K562 (cell line): ENCODE results near the gene TMEM126B. TPM values are rescaled to one million over a fixed set of nuclear protein-coding genes. Genes with fewer than 3 reads are reported as not detected.

Experiments
- ATF4 ChIP-seq: fragments of 450-650 bp; formaldehyde crosslinking; IDR thresholded peaks from 2 replicates; pipeline ENCODE4 v1.4.0; 2022; ENCODE audit warnings: mild to moderate bottlenecking, moderate library complexity
- CEBPZ ChIP-seq: fragments of 150-350 bp; IDR thresholded peaks from 2 replicates; pipeline ENCODE4 v1.6.1; 2014; ENCODE audit warnings: low read depth, mild to moderate bottlenecking, low read length, borderline replicate concordance
- E2F6 ChIP-seq, 2 experiments: IDR thresholded peaks; 2 replicates each; pipeline ENCODE4 v1.6.1; 2011; ENCODE audit warnings: borderline replicate concordance in 1 of 2, control low read depth in 1 of 2, low read depth in 1 of 2, low read length in 1 of 2, mild to moderate bottlenecking in 1 of 2, mixed read lengths in 1 of 2, moderate library complexity in 1 of 2; ENCODE audit not compliant: insufficient read depth in 1 of 2, insufficient read length in 1 of 2, poor library complexity in 1 of 2, severe bottlenecking in 1 of 2; ENCODE audit errors: extremely low read depth in 1 of 2
- ETS1 ChIP-seq: conservative IDR thresholded peaks from 2 replicates; pipeline ENCODE4 v1.6.1; 2011; ENCODE audit warnings: low read depth, mild to moderate bottlenecking, low read length; ENCODE audit not compliant: control insufficient read depth
- GABPA ChIP-seq: fragments of 200-800 bp; sonication (Bioruptor generic); conservative IDR thresholded peaks from 2 replicates; pipeline ENCODE4 v1.6.1; 2016; ENCODE audit warnings: low read depth, missing genetic modification characterization, missing compliant biosample characterization
- MYNN ChIP-seq, 2 experiments: sonication (generic); formaldehyde crosslinking in 1 of 2; IDR thresholded peaks; 2 replicates each; pipeline versions ENCODE4 v1.5.0 to v1.6.1; 2016 to 2020; ENCODE audit warnings: antibody characterized with exemption in 1 of 2, missing genetic modification reagents in 1 of 2
- NCOA4 ChIP-seq: fragments of 450-650 bp; IDR thresholded peaks from 2 replicates; pipeline ENCODE4 v1.6.1; 2018; ENCODE audit warnings: mild to moderate bottlenecking; ENCODE audit not compliant: partially characterized antibody
- NCOA6 ChIP-seq: fragments of 450-650 bp; IDR thresholded peaks from 2 replicates; pipeline ENCODE4 v1.6.1; 2017; ENCODE audit warnings: mild to moderate bottlenecking
- NFYB ChIP-seq: IDR thresholded peaks from 2 replicates; pipeline ENCODE4 v1.6.1; 2011; ENCODE audit warnings: mild to moderate bottlenecking, moderate library complexity; ENCODE audit not compliant: insufficient read length; ENCODE audit errors: extremely low read depth
- NUFIP1 ChIP-seq: fragments of 450-650 bp; IDR thresholded peaks from 2 replicates; pipeline ENCODE4 v1.6.1; 2018; ENCODE audit not compliant: partially characterized antibody
- PHB2 ChIP-seq: fragments of 450-650 bp; IDR thresholded peaks from 2 replicates; pipeline ENCODE4 v1.6.1; 2017; ENCODE audit warnings: low read depth
- RBFOX2 ChIP-seq: fragments of 200-400 bp; formaldehyde crosslinking; IDR thresholded peaks from 2 replicates; pipeline ENCODE4 v1.6.1; 2017; ENCODE audit warnings: low read depth, mild to moderate bottlenecking, low read length, moderate library complexity
- RCOR1 ChIP-seq, 2 experiments: IDR thresholded peaks; 2 replicates each; pipeline ENCODE4 v1.6.1; 2012; ENCODE audit warnings: low read depth in 2 of 2, low read length in 2 of 2, borderline replicate concordance in 1 of 2, improper control_type of control experiment in 1 of 2
- SP1 ChIP-seq: sonication (generic); formaldehyde crosslinking; IDR thresholded peaks from 2 replicates; pipeline ENCODE4 v1.8.1; 2022; ENCODE audit warnings: mild to moderate bottlenecking, missing genetic modification reagents
- SREBF2 ChIP-seq: sonication (generic); formaldehyde crosslinking; IDR thresholded peaks from 2 replicates; pipeline ENCODE4 v1.4.0; 2020; ENCODE audit warnings: mild to moderate bottlenecking, missing genetic modification reagents
- ZC3H4 ChIP-seq: sonication (generic); formaldehyde crosslinking; IDR thresholded peaks from 2 replicates; pipeline ENCODE4 v1.9.0; 2021; ENCODE audit warnings: missing genetic modification reagents, borderline replicate concordance
- ZNF165 ChIP-seq: fragments of 250-450 bp; sonication (Bioruptor Pico); IDR thresholded peaks from 2 replicates; pipeline ENCODE4 v1.4.0; 2020; ENCODE audit warnings: borderline replicate concordance
- ZNF175 ChIP-seq: fragments of 200-800 bp; sonication (Bioruptor generic); IDR thresholded peaks from 2 replicates; pipeline ENCODE4 v1.6.1; 2016; ENCODE audit warnings: low read depth, mild to moderate bottlenecking, missing genetic modification characterization, missing compliant biosample characterization
- polyA plus RNA-seq, 8 experiments: library from polyadenylated mRNA; depleted of rRNA in 4 of 8; stranded (reverse) in 5 of 8; unstranded in 3 of 8; fragments of >200 nt; fragmentation: Nextera tagmentation in 2 of 8; fragmentation: Illumina TruSeq in 1 of 8; extraction: Ambion mirVana in 2 of 8; extraction: Trizol in 1 of 8; gene quantifications; 2 replicates each; pipeline versions ENCODE4 v1.2.1 to v1.2.3, GENCODE V29; 2011 to 2014; ENCODE audit warnings: inconsistent platforms in 1 of 8, missing spikeins in 1 of 8
- total RNA-seq, 7 experiments: library from RNA; depleted of rRNA in 6 of 7; stranded (reverse); fragments of >200 nt in 6 of 7; fragmentation: Illumina TruSeq in 2 of 7; extraction: Trizol in 2 of 7; gene quantifications; 2 replicates each; pipeline versions ENCODE4 v1.2.1 to v1.2.3, GENCODE V29; 2011 to 2021; ENCODE audit warnings: low replicate concordance in 1 of 7

The TMEM126B gene
- total and polyA plus RNA-seq, 9 of the 15 experiments (the other 6 are each of a cell fraction or from before 2014, with no cell fraction given): 85.5 to 226 (median 164) TPM

- TF ChIP-seq ZNF165 (no peak), RCOR1 (IDR thresholded peaks at IDR 0.05; ENCODE audit: borderline replicate concordance in 1 of 2, low read depth in 2 of 2, low read length in 2 of 2) (peak in 1 of 2 experiments; percentile 70; a peak in 2 of 4 replicates), MYNN (IDR thresholded peaks at IDR 0.05) (no peak), MYNN (CRISPR knock-in tag; IDR thresholded peaks at IDR 0.05) (no peak), ZNF175 (no peak), SP1 (CRISPR knock-in tag) (peak; percentile 92), PHB2 (no peak), ZC3H4 (CRISPR knock-in tag) (no peak), ETS1 (no peak), NUFIP1 (no peak), CEBPZ (no peak), GABPA (tag) (peak; percentile 49; the same call in 1 of the 2 replicates), NCOA4 (no peak), ATF4 (CRISPR knock-in tag) (no peak), NCOA6 (no peak), RBFOX2 (peak; percentile 87), SREBF2 (CRISPR knock-in tag) (no peak), NFYB (peak; percentile 24), E2F6 (IDR thresholded peaks at IDR 0.05; ENCODE audit: borderline replicate concordance in 1 of 2, extremely low read depth in 1 of 2, insufficient read depth in 1 of 2, insufficient read length in 1 of 2, low read depth in 1 of 2, low read length in 1 of 2, poor library complexity in 1 of 2, severe bottlenecking in 1 of 2) (peak; percentile 22 to 59)
Observed at GRCh38 chr11:85627998-85628770, at the start of gene TMEM126B (continued).
